Muscle layer of duodenum (tissue), 2 donors: ENCODE results near the gene GABRB1.

ENCODE experiments used
- H3K27ac ChIP-seq: one replicate; pipeline ENCODE4 v1.7.0; 2013; ENCODE audit warnings: mild to moderate bottlenecking, low read length
- H3K27me3 ChIP-seq: one replicate; pipeline ENCODE4 v1.7.0; 2013; ENCODE audit warnings: low read depth, mild to moderate bottlenecking, control low read depth, low read length
- H3K36me3 ChIP-seq, 2 donors: one replicate each; pipeline ENCODE4 v1.7.0; 2013; ENCODE audit warnings: low read length in 2 of 2, control low read depth in 1 of 2, mild to moderate bottlenecking in 1 of 2; ENCODE audit not compliant: insufficient read depth in 2 of 2, control insufficient read depth in 1 of 2
- H3K4me1 ChIP-seq, 2 donors: one replicate each; pipeline ENCODE4 v1.7.0; 2013; ENCODE audit warnings: low read length in 2 of 2, mild to moderate bottlenecking in 2 of 2, control low read depth in 1 of 2, moderate library complexity in 1 of 2; ENCODE audit not compliant: insufficient read depth in 2 of 2, control insufficient read depth in 1 of 2
- H3K4me3 ChIP-seq, 2 donors: one replicate each; pipeline ENCODE4 v1.7.0; 2013; ENCODE audit warnings: low read length in 2 of 2, low read depth in 1 of 2, mild to moderate bottlenecking in 1 of 2
- H3K9me3 ChIP-seq, 2 donors: one replicate each; pipeline ENCODE4 v1.7.0; 2013; ENCODE audit warnings: low read length in 2 of 2, control low read depth in 1 of 2, mild to moderate bottlenecking in 1 of 2; ENCODE audit not compliant: control insufficient read depth in 1 of 2
- donor health status: healthy.

Gene GABRB1

GRCh38 chr4:47010912-47011446, 20.4 kb upstream of the GABRB1 start:
- Histone ChIP-seq H3K9me3 (peaks cover 0 to 3% of the 10 kb centered on the region in 2 donors), H3K36me3 (no peaks in the 10 kb centered on the region), H3K27me3 (no peaks in the 10 kb centered on the region), H3K4me3 (peak overlapping the region in 1 of 2 donors; percentile 31), H3K27ac (no peak overlapping the region), H3K4me1 (peaks cover 0 to 5% of the 10 kb centered on the region in 2 donors)

GRCh38 chr4:47012676-47013075, 18.7 kb upstream of the GABRB1 start:
- no peaks in the 10 kb centered on the region for H3K27me3 ChIP-seq
- peaks cover 0 to 3% of the 10 kb centered on the region in 2 donors for H3K9me3 ChIP-seq
- no peak overlapping the region for H3K4me3 ChIP-seq
- H3K4me1 ChIP-seq = peaks cover 0 to 5% of the 10 kb centered on the region in 2 donors
- H3K36me3 ChIP-seq = no peaks in the 10 kb centered on the region
- H3K27ac ChIP-seq = no peak overlapping the region

DNA sequence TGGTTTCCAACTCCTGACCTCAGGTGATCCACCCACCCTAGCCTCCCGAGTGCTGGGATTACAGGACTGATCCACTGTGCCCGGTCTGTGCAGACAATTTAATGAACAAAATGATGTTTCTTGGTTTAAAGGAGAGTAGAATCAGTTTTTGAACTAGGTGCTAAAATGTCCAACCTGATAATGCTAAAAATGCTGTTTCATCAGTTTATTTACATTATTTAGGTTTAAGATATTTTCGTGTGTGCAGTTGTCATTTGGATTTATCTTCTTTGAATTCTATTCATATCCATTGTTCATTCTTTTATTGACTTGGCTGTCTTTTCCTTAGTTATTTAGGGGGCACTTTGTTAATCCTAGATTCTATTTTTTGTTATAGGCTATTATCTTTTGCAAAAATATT, 18.0 kb upstream of the GABRB1 start:
- Histone ChIP-seq H3K4me1 (peaks cover 0 to 5% of the 10 kb centered on the region in 2 donors), H3K4me3 (no peak overlapping the region), H3K27ac (no peak overlapping the region), H3K9me3 (peaks cover 0 to 3% of the 10 kb centered on the region in 2 donors), H3K36me3 (no peaks in the 10 kb centered on the region), H3K27me3 (no peaks in the 10 kb centered on the region)

DNA sequence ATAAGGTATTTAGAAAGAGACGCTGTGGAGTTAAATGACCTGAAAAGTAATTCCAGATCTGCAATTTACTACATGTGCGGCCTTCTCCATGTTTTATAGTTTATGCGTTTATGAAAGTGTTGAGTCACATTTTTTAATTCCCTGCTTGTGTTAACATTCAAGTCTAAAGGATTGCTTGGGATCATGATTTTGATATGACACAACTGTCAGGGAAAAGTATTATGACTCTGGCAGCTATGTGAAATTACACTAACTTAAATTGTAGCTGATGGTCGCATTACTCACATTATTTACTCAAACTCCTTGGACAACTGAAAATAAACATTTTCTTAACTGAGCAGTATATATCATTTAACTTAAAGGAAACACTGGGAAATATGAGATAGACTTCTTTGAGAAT, 14.3 kb upstream of the GABRB1 start:
- Histone ChIP-seq H3K36me3 (no peaks in the 10 kb centered on the region), H3K4me3 (no peak overlapping the region), H3K4me1 (no peaks in the 10 kb centered on the region), H3K27ac (no peak overlapping the region), H3K9me3 (no peaks in the 10 kb centered on the region), H3K27me3 (no peaks in the 10 kb centered on the region)

DNA sequence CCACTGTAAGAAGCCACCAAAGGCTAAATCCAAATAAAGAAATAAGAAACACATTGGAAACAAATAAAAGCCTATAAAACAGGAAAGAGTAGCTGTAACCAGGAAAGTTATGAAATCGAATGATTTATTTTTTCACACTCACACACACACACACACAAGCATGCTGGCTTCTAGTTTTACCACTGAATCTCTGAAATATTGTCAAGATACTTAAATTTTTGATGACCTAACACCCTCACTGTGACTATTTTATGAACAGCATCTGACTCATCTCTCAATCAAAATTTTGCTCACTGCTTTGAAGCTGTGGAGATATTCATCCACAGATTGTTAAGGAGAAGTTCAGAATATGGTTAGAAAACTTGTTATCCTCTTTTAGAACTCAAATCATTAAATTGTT, 13.9 kb upstream of the GABRB1 start:
- Histone ChIP-seq H3K36me3 (no peaks in the 10 kb centered on the region), H3K9me3 (no peaks in the 10 kb centered on the region), H3K4me1 (no peaks in the 10 kb centered on the region), H3K27ac (no peak overlapping the region), H3K27me3 (no peaks in the 10 kb centered on the region), H3K4me3 (no peak overlapping the region)

GRCh38 chr4:47031751-47032404, 511 bp downstream of the GABRB1 start:
- Histone ChIP-seq H3K36me3 (no peaks in the 10 kb centered on the region), H3K4me1 (peaks cover 4 to 13% of the 10 kb centered on the region in 2 donors), H3K4me3 (peak overlapping the region; percentile 66 to 87), H3K27ac (no peak overlapping the region), H3K27me3 (peaks cover 13% of the 10 kb centered on the region), H3K9me3 (no peaks in the 10 kb centered on the region)

DNA sequence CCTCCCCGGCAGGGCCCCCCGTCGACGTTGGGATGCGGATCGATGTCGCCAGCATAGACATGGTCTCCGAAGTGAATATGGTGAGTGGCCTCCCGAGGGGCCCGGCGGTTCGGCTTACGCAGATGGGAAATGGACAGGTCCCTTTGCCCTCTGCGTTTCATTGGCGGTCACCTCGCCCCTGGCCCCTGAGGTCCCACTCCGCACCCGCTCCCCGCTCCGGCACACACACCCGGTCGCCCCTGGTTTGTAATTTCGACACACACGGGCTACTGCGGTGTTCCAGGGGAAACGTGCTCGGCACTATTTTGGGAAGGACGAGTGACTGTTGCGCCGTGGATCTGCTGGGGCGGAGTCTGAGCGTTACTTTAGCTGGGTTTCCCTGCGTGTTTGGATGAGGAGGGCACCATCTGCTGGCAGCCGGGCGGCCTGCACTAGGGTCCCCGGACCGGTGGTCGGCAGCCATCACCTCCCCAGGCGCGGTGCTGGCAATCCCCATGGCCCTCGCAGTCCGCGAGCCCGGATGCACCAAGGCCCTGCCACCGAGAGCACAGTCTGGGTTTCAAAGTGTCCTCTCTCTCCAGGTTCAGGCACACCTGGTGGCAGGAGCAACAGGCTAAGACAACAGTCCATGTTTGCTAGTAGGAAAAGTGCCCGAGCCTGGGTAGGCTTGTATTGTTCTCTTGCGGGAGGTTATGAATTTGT, 1.2 kb downstream of the GABRB1 start:
- no peaks in the 10 kb centered on the region for H3K9me3 ChIP-seq
- peak overlapping the region; percentile 66 to 87 for H3K4me3 ChIP-seq
- no peaks in the 10 kb centered on the region for H3K36me3 ChIP-seq
- H3K4me1 ChIP-seq = peaks cover 4 to 13% of the 10 kb centered on the region in 2 donors
- H3K27me3 ChIP-seq = peaks cover 13% of the 10 kb centered on the region
- no peak overlapping the region for H3K27ac ChIP-seq

- Histone ChIP-seq H3K36me3 (no peaks in the 10 kb centered on the region), H3K27ac (no peak overlapping the region), H3K4me3 (no peak overlapping the region), H3K9me3 (no peaks in the 10 kb centered on the region), H3K4me1 (no peaks in the 10 kb centered on the region), H3K27me3 (no peaks in the 10 kb centered on the region)
Measured at GRCh38 chr4:47038263-47038662, 6.9 kb downstream of the GABRB1 start.

GRCh38 chr4:47040828-47041227, 9.5 kb downstream of the GABRB1 start:
- Histone ChIP-seq H3K4me3 (no peak overlapping the region), H3K4me1 (no peaks in the 10 kb centered on the region), H3K27ac (no peak overlapping the region), H3K27me3 (no peaks in the 10 kb centered on the region), H3K36me3 (no peaks in the 10 kb centered on the region), H3K9me3 (no peaks in the 10 kb centered on the region)

DNA sequence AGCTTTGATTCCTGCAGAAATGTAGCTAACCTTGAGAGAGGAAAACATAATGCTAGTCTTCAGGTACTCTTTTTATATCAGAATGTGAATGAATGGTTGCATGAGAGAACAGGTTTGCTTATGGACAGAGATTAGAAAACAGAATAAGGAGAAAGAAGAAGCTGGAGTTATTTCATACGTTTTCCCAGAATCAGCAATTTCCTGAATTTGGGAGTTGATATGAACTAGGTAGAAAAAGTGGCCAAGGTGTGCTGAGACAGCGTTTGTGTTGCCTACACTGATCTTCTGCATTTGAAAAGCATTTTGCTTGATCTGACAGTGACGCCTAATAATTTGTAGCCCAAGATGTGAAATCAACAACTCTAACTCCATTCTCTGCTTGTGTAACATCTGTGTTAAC, 12.5 kb downstream of the GABRB1 start:
- H3K4me1 ChIP-seq = no peaks in the 10 kb centered on the region
- no peaks in the 10 kb centered on the region for H3K27me3 ChIP-seq
- no peak overlapping the region for H3K27ac ChIP-seq
- no peaks in the 10 kb centered on the region for H3K9me3 ChIP-seq
- H3K36me3 ChIP-seq = no peaks in the 10 kb centered on the region
- no peak overlapping the region for H3K4me3 ChIP-seq

- H3K4me1 ChIP-seq = no peaks in the 10 kb centered on the region
- H3K27ac ChIP-seq = no peak overlapping the region
- H3K4me3 ChIP-seq = no peak overlapping the region
- no peaks in the 10 kb centered on the region for H3K27me3 ChIP-seq
- H3K9me3 ChIP-seq = no peaks in the 10 kb centered on the region
- H3K36me3 ChIP-seq = no peaks in the 10 kb centered on the region
Measured at GRCh38 chr4:47045261-47045660, 13.9 kb downstream of the GABRB1 start.
